ENCODE results near the gene THTPA.
"Not testable (repeated sequence)": the region's sequence is repeated elsewhere in the genome, so short reads cannot be mapped to it uniquely, and the experiment has no call there.

THTPA gene

DNA sequence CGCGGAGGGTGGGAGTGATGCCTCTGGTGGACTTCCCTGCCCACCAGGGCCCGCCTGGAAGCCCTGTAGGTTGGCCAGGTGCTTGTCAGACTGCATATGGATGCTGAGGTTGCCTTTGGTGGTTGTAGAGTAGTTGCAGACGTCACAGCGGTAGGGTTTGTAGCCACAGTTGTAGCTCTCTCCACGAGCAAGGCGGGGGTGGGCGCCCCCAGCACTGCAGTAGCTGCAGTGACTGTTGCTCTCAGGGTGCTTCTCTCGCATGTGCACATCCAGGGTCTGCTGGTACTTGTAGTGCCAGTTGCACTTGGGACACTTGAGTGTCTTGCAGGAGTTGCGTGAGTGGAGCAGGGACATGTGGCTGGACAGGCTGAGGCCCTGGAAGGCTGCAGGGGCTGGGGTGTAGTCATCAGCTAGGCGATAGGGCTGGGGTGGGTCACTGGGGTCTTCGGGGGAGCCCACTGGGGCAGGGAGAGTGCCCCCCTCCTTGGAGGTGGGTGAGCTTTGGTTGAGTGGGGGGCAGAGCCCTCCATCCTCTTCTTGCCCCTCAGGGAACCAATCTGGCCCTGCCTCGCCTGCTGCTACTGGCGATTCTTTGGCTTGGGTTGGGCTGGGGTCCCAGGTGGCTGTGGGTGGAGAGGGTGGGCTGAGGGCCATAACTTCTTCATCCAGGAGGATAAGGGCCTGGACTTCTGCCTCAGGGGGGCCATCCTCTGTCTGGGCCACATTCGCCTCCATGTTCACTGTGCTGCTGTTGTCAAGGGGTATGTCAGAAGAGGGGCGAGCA, 22.2 kb upstream of the THTPA start:
- no peak for DNase-seq

DNA sequence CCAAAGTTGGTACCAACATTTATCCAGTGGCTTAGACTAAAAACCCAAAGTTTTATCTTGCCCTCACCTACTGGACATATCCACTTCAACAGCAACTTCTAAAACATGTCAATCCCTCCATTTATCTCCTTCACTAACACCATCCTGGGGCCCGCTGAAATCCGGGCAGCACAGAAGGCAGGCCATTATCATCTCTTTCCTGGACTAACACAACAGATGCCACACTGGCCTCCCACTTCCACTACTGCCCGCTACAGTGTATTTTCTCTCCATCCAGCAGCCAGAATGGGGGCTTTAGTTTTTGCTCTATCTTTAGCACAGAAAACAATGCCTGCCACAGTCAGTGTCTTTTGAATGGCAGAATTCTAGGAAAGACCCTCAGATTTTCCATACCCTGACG, 20.1 kb upstream of the THTPA start:
- no peak for DNase-seq

DNA sequence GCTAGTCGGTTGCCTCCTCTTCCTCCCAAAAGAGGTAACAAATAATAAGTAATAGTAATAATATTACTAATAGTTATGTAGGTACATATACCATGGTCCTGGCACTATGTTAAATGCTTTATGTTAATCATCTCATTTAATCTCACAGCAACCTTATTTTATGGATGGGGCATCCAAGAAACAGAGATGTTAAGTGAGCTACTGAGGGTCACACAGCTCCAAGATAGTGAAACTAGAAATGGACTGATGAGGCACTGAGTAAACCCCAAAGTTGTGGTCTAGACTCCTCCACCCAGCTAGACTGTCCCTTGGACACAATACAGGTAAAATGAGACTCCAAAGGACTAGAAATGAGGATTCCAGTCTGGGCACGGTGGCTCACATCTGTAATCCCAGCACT, 19.6 kb upstream of the THTPA start:
- DNase-seq: no peak

DNA sequence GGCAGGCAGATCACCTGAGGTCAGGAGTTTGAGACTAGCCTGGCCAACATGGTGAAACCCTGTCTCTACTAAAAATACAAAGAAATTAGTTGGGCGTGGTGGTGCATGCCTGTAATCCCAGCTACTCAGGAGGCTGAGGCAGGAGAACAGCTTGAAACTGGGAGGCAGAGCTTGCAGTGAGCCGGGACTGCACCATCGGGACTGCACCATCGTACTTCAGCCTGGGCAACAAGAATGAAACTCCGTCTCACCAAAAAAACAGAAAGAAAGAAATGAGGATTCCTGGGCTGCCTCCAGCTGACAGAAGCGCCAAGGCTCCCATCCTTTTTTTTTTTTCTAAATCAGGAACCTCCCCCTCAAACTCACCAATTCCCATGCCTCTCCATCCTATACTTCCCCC, 19.2 kb upstream of the THTPA start:
- not testable (repeated sequence) for DNase-seq

DNA sequence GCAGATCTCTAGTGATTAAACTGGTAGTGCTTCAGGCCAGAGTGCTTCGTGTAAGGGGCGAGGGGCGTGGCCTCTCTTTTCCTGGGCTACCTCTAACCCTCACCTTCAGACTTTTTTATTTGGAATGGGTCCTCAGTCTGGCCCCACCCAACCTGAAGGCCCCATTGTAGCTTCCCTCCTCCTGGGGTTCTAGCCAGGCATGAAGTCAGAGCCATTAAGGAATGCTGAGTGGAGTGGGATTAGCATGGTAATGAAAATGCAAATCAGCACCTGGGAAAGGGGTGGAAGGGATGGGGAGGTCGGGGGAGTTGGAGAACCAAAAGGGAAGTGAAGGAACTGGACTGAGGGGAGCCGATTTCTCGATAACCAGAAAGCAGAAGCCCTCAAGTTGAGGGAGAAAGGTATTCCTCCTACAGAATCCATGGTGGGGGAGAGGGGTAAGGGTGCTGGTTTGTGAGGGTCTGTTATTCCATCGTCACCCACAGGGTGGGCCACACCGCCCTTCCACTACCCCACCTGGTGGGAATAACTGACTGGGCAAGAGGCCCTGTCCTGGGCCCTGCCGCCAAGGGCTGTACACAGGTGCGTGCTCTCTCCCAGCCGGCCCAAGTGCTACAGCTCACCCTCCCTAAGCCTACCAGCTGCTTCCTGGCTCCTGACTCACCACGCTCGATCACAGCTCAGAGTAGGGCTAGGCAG, 18.6 kb upstream of the THTPA start:
- DNase-seq: no peak

DNA sequence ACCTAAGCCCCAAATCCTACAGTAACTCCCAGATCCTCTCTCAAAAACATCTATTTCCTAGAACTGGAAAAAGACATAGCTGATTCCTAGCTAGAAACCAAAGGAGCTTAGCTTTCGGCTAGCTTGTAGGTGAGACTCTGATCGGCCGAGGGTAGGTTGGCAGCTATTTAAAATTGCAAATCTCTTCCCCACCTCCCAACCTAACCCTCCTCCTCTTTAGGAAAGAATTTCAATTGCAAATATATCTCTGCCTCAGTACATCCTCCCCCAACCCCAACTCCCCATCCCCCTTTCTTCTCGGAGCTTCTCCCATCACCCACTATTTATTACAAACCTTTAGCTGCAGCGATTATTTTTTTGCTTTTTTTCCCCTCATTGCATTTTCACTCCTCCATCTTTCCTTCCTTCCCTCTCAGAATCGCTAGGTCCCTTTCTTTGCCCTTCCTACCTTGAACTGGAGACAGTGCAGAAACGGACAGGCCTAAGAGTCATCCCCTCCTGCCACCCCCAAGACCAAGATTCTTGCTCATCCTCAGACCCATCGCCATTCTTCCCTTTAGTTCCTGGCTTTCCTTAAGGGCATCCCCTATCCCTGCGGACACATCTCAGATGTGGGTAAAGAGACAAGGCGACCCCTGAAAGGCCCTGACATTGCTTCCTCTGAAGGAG, 17.9 kb upstream of the THTPA start:
- no peak for DNase-seq

DNA sequence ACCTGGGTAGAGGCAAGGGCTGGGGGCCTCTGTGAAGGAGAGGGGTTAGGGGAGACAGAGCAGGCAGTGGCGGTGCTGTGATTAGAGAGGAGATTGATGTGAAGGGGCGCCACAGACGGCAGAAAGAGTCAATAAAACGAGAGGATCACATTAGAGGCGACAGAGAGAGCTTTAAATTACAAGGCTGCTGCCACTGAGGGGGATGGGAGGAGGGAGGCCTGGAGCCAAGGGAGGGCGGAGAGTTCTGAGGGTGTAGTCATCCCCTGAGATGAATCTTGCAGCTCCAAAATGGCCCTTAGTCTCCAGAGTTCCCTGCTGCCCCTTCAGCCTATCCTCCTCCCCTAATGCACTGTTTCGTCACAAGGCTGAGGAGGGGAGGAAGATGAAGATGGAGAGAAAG, 17.3 kb upstream of the THTPA start:
- DNase-seq: no peak

DNA sequence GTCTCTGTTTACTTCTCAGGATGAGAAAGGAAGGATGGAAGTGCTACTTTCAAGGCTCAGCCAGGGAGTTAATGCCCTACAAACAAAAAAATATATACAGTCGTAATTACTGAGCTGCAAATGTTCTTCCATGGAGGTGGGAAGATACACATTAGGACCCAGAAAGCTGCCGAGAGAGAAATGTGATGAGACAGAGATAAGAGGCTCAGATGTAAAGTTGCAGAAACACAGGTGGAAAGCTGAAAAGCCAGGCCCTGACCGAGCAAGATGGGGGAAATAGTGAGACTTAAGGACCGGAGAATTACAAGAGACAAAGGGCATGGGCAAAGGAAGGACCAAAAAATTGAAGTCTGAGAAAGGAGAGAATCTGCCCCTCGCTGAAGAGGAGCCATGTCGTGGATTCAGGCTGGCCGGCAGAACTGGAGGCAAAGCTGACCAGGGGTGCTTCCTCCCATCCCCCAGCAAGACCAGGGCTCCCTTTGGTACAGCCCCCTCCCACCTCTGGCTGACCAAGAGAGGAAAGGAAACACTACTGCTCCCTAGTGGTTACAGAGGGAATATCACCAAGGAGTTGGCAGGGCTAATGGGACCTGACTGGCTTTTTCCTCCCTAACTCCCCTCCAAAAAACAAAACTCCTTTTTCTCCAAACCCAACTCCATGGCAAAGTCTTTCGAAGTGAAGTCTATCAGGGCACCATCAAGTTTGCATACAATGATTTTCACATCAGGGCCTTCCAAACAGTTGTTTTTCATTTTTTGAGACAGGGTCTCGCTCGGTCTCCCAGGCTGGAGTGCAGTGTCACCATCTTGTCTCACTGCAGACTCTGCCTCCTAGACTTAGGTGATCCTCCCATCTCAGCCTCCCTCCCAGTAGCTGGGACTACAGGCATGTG, 16.6 kb upstream of the THTPA start:
- peak in 1 of 2 experiments; percentile 32 for DNase-seq

DNA sequence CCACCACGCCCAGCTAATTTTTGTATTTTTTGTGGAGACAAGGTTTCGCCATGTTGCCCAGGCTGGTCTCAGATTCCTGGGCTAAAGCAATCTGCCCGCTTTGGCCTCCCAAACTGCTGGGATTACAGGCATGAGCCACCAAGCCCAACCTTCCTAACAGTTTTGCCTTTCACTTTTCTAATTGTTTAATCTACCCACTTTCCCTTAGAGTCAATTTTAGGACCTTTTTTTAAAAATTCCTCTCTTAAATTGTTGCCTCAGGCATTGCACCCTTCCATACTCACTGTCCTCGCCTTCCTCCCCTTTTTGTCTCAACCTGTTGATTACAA, 16.0 kb upstream of the THTPA start:
- no peak for DNase-seq

DNA sequence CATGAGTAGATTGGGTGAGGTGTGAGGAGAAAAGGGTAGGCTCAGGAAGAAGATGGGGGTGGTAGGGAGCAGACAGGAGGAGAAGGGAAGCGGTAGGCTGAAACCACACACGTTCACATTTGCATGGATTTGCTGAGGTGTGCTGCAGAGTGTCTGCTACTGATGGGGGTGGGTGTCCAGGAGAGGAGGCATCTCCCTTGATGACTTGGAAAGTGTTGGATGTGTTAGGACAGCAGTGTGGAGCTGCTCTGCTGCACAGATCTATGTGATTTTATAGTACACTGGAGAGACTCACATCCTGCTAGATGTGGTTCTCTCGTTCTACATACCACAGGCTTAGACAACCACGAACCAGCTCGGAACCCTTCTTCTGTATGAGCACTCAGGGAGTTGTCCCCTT, 13.8 kb upstream of the THTPA start:
- no peak for DNase-seq

DNA sequence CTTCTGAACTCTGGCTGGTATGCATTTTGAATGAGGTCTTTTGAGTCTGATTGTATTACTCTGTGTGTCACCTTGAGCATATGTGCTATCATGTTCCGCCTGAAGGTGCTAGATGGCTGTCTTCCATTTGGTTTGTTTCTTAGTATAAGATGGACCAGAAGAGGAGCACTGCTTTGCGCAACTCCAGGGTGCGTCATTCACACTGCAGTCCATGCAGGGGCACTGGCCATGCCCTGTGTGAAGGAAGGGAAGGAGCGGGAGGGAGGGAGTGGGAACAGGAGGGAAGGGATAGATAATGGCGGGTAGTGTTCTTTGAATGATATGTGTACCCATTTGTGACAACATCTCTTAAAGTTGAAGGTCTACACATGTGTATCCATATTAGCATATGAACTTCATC, 12.7 kb upstream of the THTPA start:
- no peak for DNase-seq

DNA sequence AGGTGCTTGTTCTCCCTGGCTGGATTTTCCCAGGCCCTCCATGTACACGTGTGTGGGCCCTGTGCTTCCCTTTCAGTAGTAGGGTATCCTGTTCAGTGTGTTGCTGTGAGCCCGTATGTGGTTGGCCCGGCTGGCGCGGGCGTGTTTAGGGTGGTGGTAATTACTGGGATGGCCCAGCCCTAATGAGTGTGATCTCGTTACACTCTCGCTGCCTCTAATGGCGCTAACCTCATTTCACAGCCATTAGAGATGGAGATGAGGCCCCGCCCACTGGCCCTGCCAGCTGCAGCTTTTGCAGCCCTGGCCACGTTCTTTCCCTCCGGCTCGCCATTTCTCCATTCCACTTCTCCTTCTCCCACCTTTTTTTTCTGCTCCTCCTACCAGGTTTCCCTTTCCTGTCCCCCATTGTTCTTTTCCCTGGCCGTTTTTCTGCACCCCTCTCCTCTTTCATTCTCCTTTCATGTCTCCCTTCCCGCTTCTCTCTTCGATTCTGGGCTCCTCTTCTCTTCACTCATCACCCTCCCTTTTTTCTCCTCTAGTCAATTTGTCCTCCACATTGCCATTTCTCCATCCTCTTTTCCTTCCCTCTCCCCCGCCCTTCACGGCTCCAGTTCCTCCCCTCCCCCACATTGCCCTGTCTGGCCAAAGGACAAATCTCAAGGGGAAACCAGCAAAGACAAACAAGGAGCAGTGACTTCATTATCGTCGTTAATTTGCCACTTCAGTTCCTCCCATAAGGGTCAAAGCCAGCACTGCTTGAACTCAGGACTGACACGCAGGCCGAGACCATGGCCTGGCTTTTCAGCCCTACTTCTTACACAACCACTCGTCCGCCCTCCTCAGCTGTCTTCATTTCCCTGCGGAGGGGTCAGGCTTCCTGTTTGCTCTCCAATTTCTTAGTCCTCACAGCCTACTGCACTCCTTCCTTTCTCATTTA, 11.3 kb upstream of the THTPA start:
- no peak for DNase-seq

DNA sequence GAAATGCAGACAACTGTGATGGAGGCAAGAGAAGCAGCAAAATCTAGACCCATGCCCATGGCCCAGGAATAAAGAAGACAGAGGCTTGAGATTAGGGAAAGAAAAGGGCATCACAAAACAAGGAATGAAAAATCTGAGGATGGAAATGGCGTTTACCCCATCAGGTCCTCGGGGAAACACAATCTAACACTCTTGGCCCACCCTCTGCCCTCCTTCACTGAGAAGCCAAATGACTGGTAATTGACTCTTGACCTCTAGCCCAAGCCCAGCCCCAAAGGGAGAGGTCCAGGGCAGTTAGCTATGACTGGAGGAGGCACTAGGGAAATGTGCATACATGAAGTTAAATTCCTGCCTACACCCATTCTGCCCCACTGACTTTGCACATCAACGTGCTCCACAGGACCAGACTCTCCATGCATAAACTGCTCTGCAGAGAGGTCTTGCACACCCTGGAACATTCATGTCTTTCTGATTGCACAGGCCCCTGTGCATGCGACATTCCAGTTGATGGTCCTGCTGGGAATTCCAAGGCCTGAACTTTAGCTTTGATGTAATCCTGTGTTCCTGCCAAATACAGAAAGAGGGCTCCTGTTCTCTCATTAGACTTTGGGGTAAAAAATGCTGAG, 10.2 kb upstream of the THTPA start:
- no peak for DNase-seq

DNA sequence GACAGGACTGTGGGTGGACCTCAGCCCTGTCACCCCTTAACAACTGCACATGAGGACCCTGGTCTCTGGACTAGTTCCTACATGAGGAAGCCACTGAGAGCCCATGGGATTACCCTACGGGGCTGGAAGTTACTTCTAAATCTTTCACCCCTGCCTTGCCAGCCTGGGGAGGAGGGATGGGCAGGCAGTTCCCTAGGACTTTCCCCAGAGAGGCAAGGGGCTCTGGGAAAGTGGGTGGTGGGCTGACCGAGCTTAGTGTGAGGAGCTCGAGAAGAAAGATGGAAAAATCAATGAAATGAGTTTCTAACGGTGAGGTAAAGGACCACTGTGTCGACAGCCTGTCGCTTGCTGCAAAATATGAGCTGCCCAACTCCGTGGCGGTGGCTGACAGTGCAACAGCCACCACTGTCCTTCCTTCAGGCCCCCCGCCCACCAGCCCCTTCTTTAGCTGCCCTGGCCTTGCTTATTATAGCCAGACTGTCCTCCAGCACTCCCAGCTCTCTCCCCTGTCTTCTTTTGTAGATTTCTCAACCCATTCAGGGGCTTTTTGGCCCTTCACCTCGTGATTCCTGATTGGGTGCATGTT, 9.5 kb upstream of the THTPA start:
- DNase-seq: no peak

DNA sequence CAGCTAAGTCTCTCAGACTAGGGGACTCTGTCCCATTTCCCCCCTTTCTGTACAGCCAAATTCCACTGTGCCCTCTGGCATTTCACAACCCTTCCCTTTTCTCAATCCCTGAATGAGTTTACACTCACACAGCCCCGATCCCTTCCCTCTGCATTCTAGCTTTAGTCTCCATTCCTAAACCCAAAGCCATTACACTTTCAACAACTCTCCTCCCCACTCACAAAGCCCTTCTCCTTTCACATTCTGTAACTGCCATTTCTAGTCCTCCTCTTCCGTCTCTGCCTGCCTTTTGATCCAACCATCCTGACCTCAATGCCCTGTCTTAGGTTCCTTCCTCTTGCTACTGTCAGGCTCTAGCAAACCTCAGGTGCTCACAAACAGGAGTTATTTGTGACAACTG, 8.1 kb upstream of the THTPA start:
- no peak for DNase-seq

DNA sequence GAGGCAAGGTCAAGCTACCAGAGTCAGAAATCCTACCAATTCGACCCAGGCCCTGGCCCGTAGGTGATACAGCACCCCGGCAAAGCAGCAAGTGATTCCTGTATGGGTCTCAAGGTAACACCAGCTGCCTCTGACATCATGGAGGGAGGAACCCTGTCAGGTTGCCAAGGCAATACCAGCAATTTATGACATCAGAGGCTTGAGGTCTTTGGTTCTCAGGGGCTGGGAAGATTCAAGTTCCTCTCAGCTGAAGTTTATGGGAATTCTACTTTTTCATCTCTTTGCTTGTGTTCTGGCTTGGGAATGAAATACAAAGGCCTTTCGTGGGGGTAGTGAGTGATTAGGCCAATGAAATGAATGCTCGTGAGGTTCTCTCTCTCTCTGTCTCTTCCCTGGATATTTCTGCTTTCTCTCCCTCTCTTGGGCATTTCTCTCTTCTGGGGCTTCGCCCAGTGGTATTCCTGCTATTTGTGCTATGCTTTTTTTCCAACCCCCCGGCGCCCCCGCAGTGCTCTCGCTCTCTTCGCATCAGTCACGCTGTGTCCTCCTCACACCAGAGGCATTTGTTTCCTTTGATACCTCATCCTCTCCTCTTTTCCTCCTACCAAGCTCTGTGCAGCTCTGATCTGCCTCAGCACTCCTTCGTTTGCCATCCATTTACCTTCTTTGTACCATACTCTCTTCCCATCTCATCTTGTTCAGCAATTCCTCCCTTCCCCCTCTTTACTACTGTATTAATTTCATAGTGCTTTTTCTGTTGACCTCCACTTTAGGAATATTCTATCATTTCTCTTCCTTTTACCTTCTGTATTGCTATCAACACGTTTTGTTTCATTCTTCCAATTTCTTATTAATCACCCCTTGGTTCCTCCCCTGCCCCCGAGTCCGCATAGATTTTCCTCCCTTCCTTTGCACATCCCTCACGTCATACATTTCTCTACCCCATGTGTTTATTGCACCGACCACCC, 7.4 kb upstream of the THTPA start:
- no peak for DNase-seq

DNA sequence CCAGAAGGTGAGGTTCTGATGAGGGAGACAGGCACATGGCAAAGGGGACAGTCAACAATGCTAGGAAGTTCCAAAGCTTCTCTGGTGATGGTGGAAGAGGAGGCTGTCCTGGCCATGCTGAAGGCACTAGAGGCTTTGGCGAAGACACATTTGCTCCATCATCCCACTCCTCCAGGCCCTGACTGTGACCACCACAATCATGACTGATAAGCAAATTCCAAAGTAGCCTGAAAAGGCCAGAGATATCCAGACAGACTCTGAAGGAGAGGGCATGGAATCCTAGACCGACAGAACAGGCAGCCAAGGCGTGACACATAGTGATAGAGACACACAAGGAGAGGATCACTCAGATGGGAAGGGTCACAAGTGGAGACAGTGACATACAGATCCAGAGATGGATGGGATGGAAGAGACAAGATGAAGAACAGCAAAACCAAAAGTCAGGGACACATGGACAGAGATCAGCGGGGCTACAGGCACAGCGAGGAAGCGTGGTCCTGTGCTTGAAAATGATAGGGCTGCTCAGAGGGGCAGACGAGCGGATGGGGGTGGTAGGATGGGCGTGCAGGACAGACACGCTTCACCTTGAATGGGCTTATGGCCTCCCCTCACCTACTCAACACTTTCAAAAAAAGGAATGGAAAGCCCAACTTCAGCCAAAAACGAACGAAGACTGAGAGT, 5.8 kb upstream of the THTPA start:
- no peak for DNase-seq

DNA sequence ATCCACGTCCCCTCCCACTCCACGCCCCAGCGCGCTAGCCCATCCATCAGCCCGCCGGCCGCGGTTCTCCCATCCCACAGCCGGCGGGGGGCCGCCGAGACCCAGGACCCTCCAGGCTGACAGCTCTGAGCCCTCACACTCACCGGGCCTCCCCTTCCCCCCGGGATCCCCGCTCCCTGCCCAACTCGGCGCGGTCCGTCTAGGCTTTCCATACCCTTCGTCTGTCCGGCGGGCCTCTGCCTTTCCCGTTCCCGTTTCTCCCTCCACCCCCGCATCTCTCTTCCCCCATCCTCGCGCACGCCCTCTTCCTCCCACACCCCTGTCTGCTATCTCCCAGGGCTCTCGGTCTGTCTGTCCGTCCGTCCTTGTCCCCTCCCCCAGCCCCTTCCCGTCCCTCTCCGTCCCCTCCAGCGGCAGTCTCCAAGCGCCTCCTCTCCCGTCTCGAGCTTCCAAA, 5.2 kb upstream of the THTPA start:
- no peak for DNase-seq
